HEK293 (cell line): ENCODE measurements around the gene PGM2.

Experiments
- CTCF ChIP-seq: fragments of 450-650 bp; formaldehyde crosslinking; IDR thresholded peaks from 2 replicates; pipeline ENCODE4 v1.5.1; 2016; ENCODE audit warnings: missing biosample characterization, missing genetic modification characterization
- YY2 ChIP-seq: fragments of 450-650 bp; formaldehyde crosslinking; IDR thresholded peaks from 2 replicates; pipeline ENCODE4 v1.5.1; 2016; ENCODE audit warnings: missing biosample characterization, missing genetic modification characterization
- ZNF274 ChIP-seq, 2 experiments: fragments of 200-500 bp in 1 of 2; fragments of 450-650 bp in 1 of 2; sonication (Bioruptor generic) in 1 of 2; formaldehyde crosslinking in 1 of 2; IDR thresholded peaks; 2 replicates each; pipeline versions ENCODE4 v1.5.1 to v1.6.1; 2014 to 2016; ENCODE audit warnings: borderline replicate concordance in 1 of 2, inconsistent platforms in 1 of 2, low read length in 1 of 2, missing biosample characterization in 1 of 2, missing genetic modification characterization in 1 of 2
- ZNF311 ChIP-seq: fragments of 450-650 bp; formaldehyde crosslinking; IDR thresholded peaks from 2 replicates; pipeline ENCODE4 v1.5.1; 2017; ENCODE audit warnings: missing biosample characterization, missing genetic modification characterization, borderline replicate concordance
- ZNF510 ChIP-seq: fragments of 450-650 bp; formaldehyde crosslinking; IDR thresholded peaks from 2 replicates; pipeline ENCODE4 v1.5.1; 2018; ENCODE audit warnings: mild to moderate bottlenecking, missing genetic modification characterization, missing biosample characterization; ENCODE audit not compliant: insufficient replicate concordance
- ZNF558 ChIP-seq: fragments of 450-650 bp; formaldehyde crosslinking; IDR thresholded peaks from 2 replicates; pipeline ENCODE4 v1.5.1; 2016; ENCODE audit warnings: missing biosample characterization, missing genetic modification characterization
- ZSCAN16 ChIP-seq: fragments of 450-650 bp; formaldehyde crosslinking; IDR thresholded peaks from 2 replicates; pipeline ENCODE4 v1.5.1; 2016; ENCODE audit warnings: missing biosample characterization, missing genetic modification characterization

GRCh38 chr4:37793562-37793961 is 32.9 kb upstream of the PGM2 start:
- TF ChIP-seq CTCF (tag by site-specific recombination): peak; percentile 46; the same call in 1 of the 2 replicates
- no peak for TF ChIP-seq ZNF558
- no peak for TF ChIP-seq ZNF311 (tag by site-specific recombination)
- TF ChIP-seq ZNF274 (IDR thresholded peaks at IDR 0.05; ENCODE audit: low read length): no peak
- no peak for TF ChIP-seq ZNF274 (tag by site-specific recombination; IDR thresholded peaks at IDR 0.05; ENCODE audit: borderline replicate concordance)
- no peak for TF ChIP-seq ZSCAN16 (tag by site-specific recombination)
- TF ChIP-seq YY2 (tag by site-specific recombination): no peak
- no peak for TF ChIP-seq ZNF510 (tag by site-specific recombination)
